ENCODE results near the gene ERGIC3. TPM values are rescaled to one million over a fixed set of nuclear protein-coding genes. Genes with fewer than 3 reads are reported as not detected.

The ERGIC3 gene
- 391 and 426 TPM in 2 replicates for total RNA-seq (2014; rRNA removed; shearing (Covaris generic))

GRCh38 chr20:35541783-35542662, at the start of gene ERGIC3:
TSS of gene ERGIC3 (plus strand) at chr20:35542078. CDS start at chr20:35542098, 20 bp downstream.
- DNase-seq (ENCODE audit: low spot score): peak; percentile 99

DNA sequence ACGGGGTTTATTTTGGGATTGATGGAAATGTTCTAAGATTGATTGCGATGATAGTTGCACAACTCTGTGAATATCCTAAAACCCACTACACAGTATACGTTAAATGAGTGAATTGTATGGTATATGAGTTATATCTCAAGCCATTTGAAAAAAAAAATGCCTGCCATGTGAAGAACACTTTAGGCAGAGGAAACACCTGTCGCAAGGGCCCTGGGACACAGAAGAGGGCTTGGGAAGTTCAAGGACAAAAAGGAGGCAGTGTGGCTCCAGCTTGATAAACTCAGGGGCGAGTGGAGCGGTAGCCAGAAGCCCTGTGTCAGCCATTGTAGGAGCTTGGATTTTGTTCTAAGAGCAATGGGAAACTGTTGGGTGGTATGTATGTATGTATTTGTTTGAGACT, 49.5 kb upstream of the ERGIC3 start:
- DNase-seq (ENCODE audit: low spot score): no peak

DNA sequence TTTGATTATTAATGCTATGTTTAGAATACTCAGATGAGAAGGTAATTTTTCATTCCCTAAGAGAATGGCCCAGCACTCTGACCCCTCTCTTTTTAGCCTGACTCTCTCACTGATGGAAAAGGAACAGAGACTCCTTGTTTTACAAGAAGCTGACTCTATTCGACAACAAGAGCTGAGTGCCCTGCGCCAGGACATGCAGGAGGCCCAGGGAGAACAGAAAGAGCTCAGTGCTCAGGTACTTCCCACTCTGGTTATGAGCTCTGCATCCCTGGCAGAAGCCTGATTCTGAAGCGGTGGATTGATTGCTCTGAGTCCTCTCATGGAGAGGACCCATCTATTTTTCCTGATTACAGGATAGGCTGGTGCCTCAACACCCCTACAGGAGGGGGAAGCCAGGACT, 45.4 kb upstream of the ERGIC3 start:
- DNase-seq (ENCODE audit: low spot score): no peak

- no peak for DNase-seq (ENCODE audit: low spot score)
These were observed 44.6 kb upstream of the ERGIC3 start for GRCh38 chr20:35497320-35497719.

DNA sequence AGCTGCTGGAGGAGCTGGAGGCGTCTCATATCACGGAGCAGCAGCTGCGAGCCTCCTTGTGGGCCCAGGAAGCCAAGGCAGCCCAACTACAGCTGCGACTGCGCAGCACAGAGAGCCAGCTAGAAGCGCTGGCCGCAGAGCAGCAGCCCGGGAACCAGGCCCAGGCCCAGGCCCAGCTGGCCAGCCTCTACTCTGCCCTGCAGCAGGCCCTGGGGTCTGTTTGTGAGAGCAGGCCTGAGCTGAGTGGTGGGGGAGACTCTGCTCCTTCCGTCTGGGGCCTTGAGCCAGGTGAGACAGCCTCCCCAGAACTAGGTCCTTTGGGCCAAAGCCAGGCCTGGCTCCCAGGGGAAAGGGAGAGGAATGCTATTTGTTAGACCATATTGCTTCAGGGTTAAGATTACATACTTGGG, 44.1 kb upstream of the ERGIC3 start:
- DNase-seq (ENCODE audit: low spot score): no peak

DNA sequence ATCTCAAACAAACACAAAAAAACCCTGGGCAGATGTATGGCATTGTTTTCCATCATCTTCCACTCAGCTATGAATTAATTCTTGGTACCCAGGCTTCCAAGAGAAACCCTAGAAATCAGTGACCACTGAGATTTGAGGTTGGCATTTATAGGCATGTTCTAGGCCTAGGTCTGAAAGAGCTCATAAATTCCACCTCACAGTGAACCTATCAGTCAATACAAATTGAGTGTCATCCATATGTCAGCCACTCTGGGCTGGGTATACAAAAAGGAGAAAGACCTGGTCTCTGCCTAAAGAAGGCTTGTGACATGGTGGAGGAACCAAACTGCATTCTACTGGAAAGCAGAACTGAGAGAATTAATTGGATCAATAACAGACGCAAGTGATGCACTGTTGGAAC, 42.6 kb upstream of the ERGIC3 start:
- DNase-seq (ENCODE audit: low spot score): no peak

- DNase-seq (ENCODE audit: low spot score): no peak
These were observed 39.5 kb upstream of the ERGIC3 start for GRCh38 chr20:35502352-35502751.

DNA sequence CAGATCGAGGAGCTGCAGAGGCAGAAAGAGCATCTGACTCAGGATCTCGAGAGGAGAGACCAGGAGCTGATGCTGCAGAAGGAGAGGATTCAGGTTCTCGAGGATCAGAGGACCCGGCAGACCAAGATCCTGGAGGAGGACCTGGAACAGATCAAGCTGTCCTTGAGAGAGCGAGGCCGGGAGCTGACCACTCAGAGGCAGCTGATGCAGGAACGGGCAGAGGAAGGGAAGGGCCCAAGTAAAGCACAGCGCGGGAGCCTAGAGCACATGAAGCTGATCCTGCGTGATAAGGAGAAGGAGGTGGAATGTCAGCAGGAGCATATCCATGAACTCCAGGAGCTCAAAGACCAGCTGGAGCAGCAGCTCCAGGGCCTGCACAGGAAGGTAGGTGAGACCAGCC, 38.6 kb upstream of the ERGIC3 start:
- no peak for DNase-seq (ENCODE audit: low spot score)

GRCh38 chr20:35503841-35504561, 37.9 kb upstream of the ERGIC3 start:
- no peak for DNase-seq (ENCODE audit: low spot score)

DNA sequence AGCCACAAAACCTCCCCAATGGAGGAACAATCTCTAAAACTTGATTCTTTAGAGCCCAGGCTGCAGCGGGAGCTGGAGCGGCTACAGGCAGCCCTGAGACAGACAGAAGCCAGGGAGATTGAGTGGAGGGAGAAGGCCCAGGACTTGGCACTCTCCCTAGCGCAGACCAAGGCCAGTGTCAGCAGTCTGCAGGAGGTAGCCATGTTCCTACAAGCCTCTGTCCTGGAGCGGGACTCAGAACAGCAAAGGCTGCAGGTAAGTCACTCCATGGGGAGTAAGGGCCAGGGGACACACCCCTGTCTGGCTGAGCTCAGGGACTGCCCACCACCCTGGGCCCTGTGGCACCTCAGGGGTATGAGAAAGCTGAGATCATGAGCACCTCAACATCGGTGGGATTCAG, 37.1 kb upstream of the ERGIC3 start:
- no peak for DNase-seq (ENCODE audit: low spot score)

- no peak for DNase-seq (ENCODE audit: low spot score)
These were observed 35.7 kb upstream of the ERGIC3 start for GRCh38 chr20:35506179-35506578.

GRCh38 chr20:35506872-35507638, 34.8 kb upstream of the ERGIC3 start:
- peak; percentile 35 for DNase-seq (ENCODE audit: low spot score)

DNA sequence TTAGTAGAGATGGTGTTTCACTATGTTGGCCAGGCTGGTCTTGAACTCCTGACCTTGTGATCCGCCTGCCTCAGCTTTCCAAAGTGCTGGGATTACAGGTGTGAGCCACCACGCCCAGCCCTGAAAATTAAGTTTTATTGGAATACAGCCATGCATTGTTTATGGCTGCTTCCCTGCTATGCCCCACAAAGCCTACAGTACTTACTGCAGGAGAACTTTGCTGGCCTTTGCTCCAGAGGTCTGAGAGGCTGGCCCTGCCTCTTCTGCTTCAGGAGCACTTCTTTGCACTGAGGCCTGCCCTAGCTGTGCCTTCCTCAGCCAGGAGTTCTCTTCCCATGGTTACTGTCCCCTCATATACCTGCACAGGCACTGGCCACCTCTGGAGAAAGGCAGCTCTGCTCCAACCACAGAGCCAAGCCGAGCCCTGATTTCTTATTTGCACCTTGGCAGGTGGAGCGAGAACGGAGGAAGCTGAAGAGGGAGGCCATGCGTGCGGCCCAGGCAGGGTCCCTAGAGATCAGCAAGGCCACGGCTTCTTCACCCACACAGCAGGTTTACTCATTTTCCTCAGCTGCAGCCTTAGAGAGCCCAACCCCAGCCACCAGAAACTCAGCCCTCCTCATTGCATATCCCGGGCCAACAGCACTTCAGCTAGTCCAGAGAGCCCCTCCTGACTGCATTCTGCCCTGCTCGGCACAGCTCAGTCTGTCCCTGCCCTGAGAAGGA, 33.2 kb upstream of the ERGIC3 start:
- DNase-seq (ENCODE audit: low spot score): no peak

- no peak for DNase-seq (ENCODE audit: low spot score)
These were observed 30.7 kb upstream of the ERGIC3 start for GRCh38 chr20:35510951-35511735.

DNA sequence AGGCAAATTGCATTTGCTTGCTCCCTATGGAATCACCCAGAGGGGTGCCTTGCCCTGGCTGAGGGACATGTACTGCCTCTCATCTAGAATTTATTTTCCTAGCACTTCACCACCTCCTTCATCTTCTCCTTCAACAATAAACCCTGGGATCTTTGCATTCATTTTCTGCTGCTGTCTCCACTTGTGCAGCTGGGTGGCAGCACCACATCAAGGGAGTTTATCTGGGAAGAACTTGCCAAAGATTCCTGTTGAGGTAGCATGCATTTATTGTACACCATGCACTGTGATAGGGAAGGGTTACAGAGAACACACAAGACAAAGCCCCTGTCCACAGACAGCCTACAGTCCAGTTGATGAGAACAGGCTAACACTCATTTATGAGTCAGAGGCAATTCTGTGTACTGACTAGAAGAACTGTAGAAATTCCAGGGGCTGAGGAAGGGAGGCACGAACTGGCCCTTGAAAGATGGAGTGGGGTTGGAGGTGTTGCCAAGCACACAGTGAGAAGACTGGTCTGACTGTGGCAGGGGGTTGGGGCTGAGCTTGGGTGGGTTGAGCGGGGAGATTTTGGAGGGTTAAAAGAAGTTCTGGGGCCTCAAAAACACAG, 30.0 kb upstream of the ERGIC3 start:
- DNase-seq (ENCODE audit: low spot score): peak; percentile 81

DNA sequence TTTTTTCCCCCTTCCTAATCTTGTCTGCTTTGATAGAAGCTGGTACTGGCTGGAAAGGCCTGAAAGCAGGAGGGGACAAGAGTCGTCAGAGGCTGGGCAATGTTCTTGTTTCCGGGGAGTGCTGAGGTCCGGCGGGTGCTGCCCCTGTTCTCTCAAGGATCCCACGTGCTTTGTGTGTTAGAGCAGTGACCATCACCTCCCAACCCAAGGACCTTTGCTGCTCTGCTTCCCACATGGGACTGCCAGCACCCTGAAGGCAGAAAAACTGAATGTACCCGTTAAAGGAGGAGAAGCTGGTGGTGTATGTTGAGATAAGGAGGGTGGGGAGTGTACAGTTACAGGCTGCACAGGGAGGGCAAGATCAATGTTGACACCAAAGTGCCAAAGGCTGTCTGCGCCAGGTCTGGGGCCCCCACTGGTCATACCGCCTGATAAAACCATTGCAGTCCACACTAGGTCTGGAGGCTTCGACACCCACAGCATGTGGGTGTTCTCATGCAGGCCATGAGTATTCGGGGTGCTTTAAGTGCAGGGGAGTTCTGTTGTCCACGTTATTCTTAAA, 27.4 kb upstream of the ERGIC3 start:
- DNase-seq (ENCODE audit: low spot score): no peak

- DNase-seq (ENCODE audit: low spot score): no peak
These were observed 26.5 kb upstream of the ERGIC3 start for GRCh38 chr20:35515341-35515740.

DNA sequence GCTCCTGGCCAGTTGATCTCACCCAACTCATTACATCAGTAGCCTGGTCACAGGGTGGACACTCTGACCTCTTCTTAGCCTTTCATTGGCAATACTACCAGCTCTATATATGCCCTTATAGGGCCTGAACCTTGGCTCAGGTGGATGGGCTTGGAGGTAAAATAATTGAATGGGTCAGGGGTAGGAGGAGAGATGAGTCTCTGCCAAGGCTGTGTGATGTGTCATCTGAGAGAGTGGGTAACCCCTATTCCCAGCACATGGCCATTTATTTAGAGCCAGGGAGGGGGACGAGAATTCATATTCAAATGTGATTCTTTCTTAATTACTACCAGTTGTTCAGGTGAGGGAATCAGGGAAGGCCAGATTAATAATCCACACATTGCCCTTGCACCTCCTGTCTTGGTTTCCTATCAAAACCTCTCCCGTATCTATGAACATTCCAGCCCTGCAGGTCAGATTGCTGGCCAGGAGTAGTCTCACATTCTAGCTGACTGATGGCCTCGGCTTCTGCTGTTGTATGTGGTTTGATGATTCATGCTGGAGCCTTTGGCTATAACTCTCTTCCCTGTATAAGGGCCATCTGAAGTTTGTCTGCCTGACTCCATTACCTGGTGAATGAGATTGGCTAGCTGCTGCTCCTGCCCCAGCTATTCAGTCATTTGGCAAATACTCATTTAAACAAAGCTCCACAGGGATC, 25.8 kb upstream of the ERGIC3 start:
- peak; percentile 91 for DNase-seq (ENCODE audit: low spot score)

- DNase-seq (ENCODE audit: low spot score): no peak
These were observed 24.8 kb upstream of the ERGIC3 start for GRCh38 chr20:35517125-35517524.
